H9 (cell line): ENCODE results near the gene APOBEC2. TPM values are rescaled to one million over a fixed set of nuclear protein-coding genes. Genes with fewer than 3 reads are reported as not detected.

ENCODE experiments used
- DNase-seq: peaks from one replicate; pipeline ENCODE4 v3.0.0-alpha.2; 2017
- H2AFZ ChIP-seq: one replicate; pipeline ENCODE4 v1.6.1; 2013; ENCODE audit warnings: mild to moderate bottlenecking, low read length, control low read depth, moderate library complexity
- H2AK5ac ChIP-seq: 2 replicates; pipeline ENCODE4 v1.6.1; 2013; ENCODE audit warnings: low read length, control low read depth, mixed read lengths; ENCODE audit not compliant: insufficient read length
- H2BK120ac ChIP-seq: one replicate; pipeline ENCODE4 v1.6.1; 2013; ENCODE audit warnings: low read depth, mild to moderate bottlenecking, low read length, control low read depth, inconsistent platforms; ENCODE audit not compliant: poor library complexity, severe bottlenecking
- H2BK12ac ChIP-seq: 2 replicates; pipeline ENCODE4 v1.6.1; 2013; ENCODE audit warnings: low read length, control low read depth, mixed read lengths, low read depth; ENCODE audit not compliant: insufficient read length
- H2BK15ac ChIP-seq: 2 replicates; pipeline ENCODE4 v1.6.1; 2013; ENCODE audit warnings: low read depth, low read length, control low read depth
- H2BK20ac ChIP-seq: one replicate; pipeline ENCODE4 v1.6.1; 2013; ENCODE audit warnings: low read depth, mild to moderate bottlenecking, low read length, control low read depth, inconsistent platforms; ENCODE audit not compliant: poor library complexity, severe bottlenecking
- H2BK5ac ChIP-seq: 2 replicates; pipeline ENCODE4 v1.6.1; 2013; ENCODE audit warnings: low read length, control low read depth, mixed read lengths; ENCODE audit not compliant: insufficient read length
- H3K14ac ChIP-seq: 2 replicates; pipeline ENCODE4 v1.6.1; 2013; ENCODE audit warnings: low read length, control low read depth; ENCODE audit not compliant: insufficient read depth
- H3K18ac ChIP-seq: 2 replicates; pipeline ENCODE4 v1.6.1; 2013; ENCODE audit warnings: low read depth, mild to moderate bottlenecking, mixed read lengths, low read length, control low read depth; ENCODE audit not compliant: insufficient read length
- H3K23ac ChIP-seq: 2 replicates; pipeline ENCODE4 v1.6.1; 2013; ENCODE audit warnings: low read length, control low read depth, mixed read lengths, low read depth; ENCODE audit not compliant: insufficient read length
- H3K23me2 ChIP-seq: 2 replicates; pipeline ENCODE4 v1.6.1; 2013; ENCODE audit warnings: low read depth, mild to moderate bottlenecking, mixed read lengths, low read length, control low read depth; ENCODE audit not compliant: insufficient read length, poor library complexity, severe bottlenecking
- H3K27ac ChIP-seq: 2 replicates; pipeline ENCODE4 v1.5.1; 2013; ENCODE audit warnings: low read length, control low read depth, mixed read lengths, low read depth; ENCODE audit not compliant: insufficient read length
- H3K27me3 ChIP-seq: 2 replicates; pipeline ENCODE4 v1.6.1; 2013; ENCODE audit warnings: low read length, control low read depth, inconsistent platforms; ENCODE audit not compliant: insufficient read depth
- H3K4ac ChIP-seq: 2 replicates; pipeline ENCODE4 v1.6.1; 2013; ENCODE audit warnings: low read depth, mild to moderate bottlenecking, control low read depth, inconsistent platforms, low read length, moderate library complexity
- H3K4me1 ChIP-seq: 2 replicates; pipeline ENCODE4 v1.6.1; 2013; ENCODE audit warnings: low read length, control low read depth, inconsistent platforms; ENCODE audit not compliant: insufficient read depth
- H3K4me2 ChIP-seq: 2 replicates; pipeline ENCODE4 v1.6.1; 2013; ENCODE audit warnings: low read length, control low read depth, mixed read lengths; ENCODE audit not compliant: insufficient read length, insufficient read depth
- H3K56ac ChIP-seq: 2 replicates; pipeline ENCODE4 v1.6.1; 2013; ENCODE audit warnings: low read depth, mild to moderate bottlenecking, mixed read lengths, low read length, control low read depth; ENCODE audit not compliant: insufficient read length
- H3K79me1 ChIP-seq: 2 replicates; pipeline ENCODE4 v1.6.1; 2013; ENCODE audit warnings: low read depth, mild to moderate bottlenecking, moderate library complexity, low read length, control low read depth, inconsistent platforms; ENCODE audit not compliant: insufficient read depth, poor library complexity, severe bottlenecking
- H3K79me2 ChIP-seq: 2 replicates; pipeline ENCODE4 v1.6.1; 2013; ENCODE audit warnings: low read length, control low read depth, inconsistent platforms; ENCODE audit not compliant: insufficient read depth
- H3K9ac ChIP-seq: 2 replicates; pipeline ENCODE4 v1.6.1; 2013; ENCODE audit warnings: low read length, control low read depth, mixed read lengths; ENCODE audit not compliant: insufficient read length; ENCODE audit errors: extremely low read depth
- H3K9me3 ChIP-seq: one replicate; pipeline ENCODE4 v1.6.1; 2013; ENCODE audit warnings: low read depth, low read length, inconsistent platforms; ENCODE audit not compliant: control insufficient read depth
- H3T11ph ChIP-seq: one replicate; pipeline ENCODE4 v1.6.1; 2013; ENCODE audit warnings: mild to moderate bottlenecking, low read length, control low read depth, inconsistent platforms
- H4K20me1 ChIP-seq: one replicate; pipeline ENCODE4 v1.6.1; 2013; ENCODE audit not compliant: control insufficient read depth, insufficient read length, insufficient read depth
- H4K5ac ChIP-seq: 2 replicates; pipeline ENCODE4 v1.6.1; 2013; ENCODE audit warnings: low read depth, mild to moderate bottlenecking, mixed read lengths, low read length, control low read depth; ENCODE audit not compliant: insufficient read length
- H4K8ac ChIP-seq: replicated peaks from 2 replicates; pipeline ENCODE4 v1.6.1; 2013; ENCODE audit warnings: low read length, control low read depth, mixed read lengths, low read depth; ENCODE audit not compliant: insufficient read length
- H4K91ac ChIP-seq: 2 replicates; pipeline ENCODE4 v1.6.1; 2013; ENCODE audit warnings: low read depth, mild to moderate bottlenecking, moderate library complexity, mixed read lengths, low read length, control low read depth; ENCODE audit not compliant: insufficient read length
- H3K27ac Mint-ChIP-seq, 3 experiments: 2 replicates in 2 of 3; 3 replicates in 1 of 3; pipeline ENCODE4 v1.8.0; 2020 to 2021; ENCODE audit warnings: mixed read lengths in 3 of 3, mild to moderate bottlenecking in 1 of 3, moderate library complexity in 1 of 3
- H3K27me3 Mint-ChIP-seq: 2 replicates; pipeline ENCODE4 v1.8.0; 2021; ENCODE audit warnings: low read depth, mild to moderate bottlenecking, moderate library complexity, mixed read lengths
- H3K36me3 Mint-ChIP-seq, 3 experiments: 2 replicates in 2 of 3; 3 replicates in 1 of 3; pipeline ENCODE4 v1.8.0; 2020 to 2021; ENCODE audit warnings: low read depth in 3 of 3, mixed read lengths in 3 of 3; ENCODE audit not compliant: insufficient read depth in 1 of 3
- H3K4me1 Mint-ChIP-seq, 2 experiments: 2 replicates each; pipeline ENCODE4 v1.8.0; 2020; ENCODE audit warnings: mixed read lengths in 2 of 2
- H3K4me3 Mint-ChIP-seq, 2 experiments: 2 replicates in 1 of 2; 3 replicates in 1 of 2; pipeline ENCODE4 v1.8.0; 2020 to 2021; ENCODE audit warnings: mild to moderate bottlenecking in 2 of 2, mixed read lengths in 2 of 2, moderate library complexity in 1 of 2
- H3K9me3 Mint-ChIP-seq, 2 experiments: 2 replicates in 1 of 2; 3 replicates in 1 of 2; pipeline ENCODE4 v1.8.0; 2020; ENCODE audit warnings: mild to moderate bottlenecking in 2 of 2, mixed read lengths in 2 of 2, moderate library complexity in 1 of 2
- CTCF ChIP-seq: fragments of 200-600 bp; sonication (generic); conservative IDR thresholded peaks from 3 replicates; pipeline ENCODE4 v1.8.0; 2021; ENCODE audit warnings: antibody characterized with exemption, mild to moderate bottlenecking
- WGBS: extraction: QIAGEN DNeasy Blood & Tissue Kit; methylation state at CpG from one replicate; pipeline ENCODE4 v1.1.7; 2013; ENCODE audit warnings: missing lambda C conversion rate, low lambda C conversion rate, mixed read lengths; ENCODE audit not compliant: insufficient read length; ENCODE audit errors: extremely low coverage; 5-methylcytosine and 5-hydroxymethylcytosine counted together
- total RNA-seq: library from RNA; stranded (reverse); gene quantifications from 2 replicates; pipeline ENCODE4 v1.2.1, GENCODE V29; 2021

Gene APOBEC2
- total RNA-seq, 1 experiment from 2014 or later: not detected

GRCh38 chr6:41027241-41027640, 25.8 kb upstream of the APOBEC2 start:
- Histone ChIP-seq H3K23ac (no peak overlapping the region), H4K91ac (no peak overlapping the region), H3K27me3 (no peaks in the 10 kb centered on the region), H3K4me1 (peaks cover 8% of the 10 kb centered on the region), H2AFZ (no peak overlapping the region), H3K14ac (peak overlapping the region; percentile 77; the same call in 1 of the 2 replicates), H3K4ac (no peak overlapping the region), H2BK12ac (no peak overlapping the region), H3K9me3 (no peaks in the 10 kb centered on the region), H3K79me1 (no peaks in the 10 kb centered on the region), H3K27ac (no peak overlapping the region), H3K4me2 (peak overlapping the region; percentile 61), H2BK5ac (no peak overlapping the region), H2BK20ac (no peak overlapping the region), H3K18ac (peak overlapping the region; percentile 31), H3K23me2 (peaks cover 8% of the 10 kb centered on the region), H4K20me1 (no peaks in the 10 kb centered on the region), H2AK5ac (no peak overlapping the region), H3K56ac (no peak overlapping the region), H4K8ac (no peak overlapping the region), H3K9ac (peak overlapping the region; percentile 13), H2BK15ac (no peak overlapping the region), H3K79me2 (no peaks in the 10 kb centered on the region), H4K5ac (no peak overlapping the region), H2BK120ac (no peak overlapping the region), H3T11ph (no peak overlapping the region)
- peak overlapping the region in 2 of 3 experiments; percentile 1 to 10; a peak in 3 of 7 replicates for H3K27ac Mint-ChIP-seq
- H3K4me1 Mint-ChIP-seq: peaks cover 22% of the 10 kb centered on the region in 2 experiments
- no peaks in the 10 kb centered on the region for H3K27me3 Mint-ChIP-seq
- H3K9me3 Mint-ChIP-seq: no peaks in the 10 kb centered on the region
- no peak for DNase-seq
- 0 out of 7 replicates have a peak, but pooled peaks cover 0 to 4% (median 0%) of the 10 kb centered on the region in 3 experiments for H3K36me3 Mint-ChIP-seq
- WGBS: no CpG with 5 or more reads among the region's 4 CpGs
- no peak for TF ChIP-seq CTCF
- peak overlapping the region; percentile 68 to 81 for H3K4me3 Mint-ChIP-seq
